Heart left ventricle (tissue), 16 donors: ENCODE data around the gene GALM. TPM values are rescaled to one million over a fixed set of nuclear protein-coding genes. Genes with fewer than 3 reads are reported as not detected.

ENCODE experiments used
- ATAC-seq, 4 donors: fragments of 200-7000 bp; cut with Tn5 transposase; one replicate each; pipeline ENCODE4 v1.9.1; 2020 to 2022; ENCODE audit warnings: moderate library complexity in 4 of 4, mild to moderate bottlenecking in 3 of 4, moderate number of reproducible peaks in 1 of 4
- DNase-seq, 5 donors: peaks; one replicate each; pipeline ENCODE4 v3.0.0-alpha.2; 2020
- H3K27ac ChIP-seq, 12 donors: fragments of 200-600 bp; sonication (generic) in 4 of 12; one replicate each; pipeline versions ENCODE4 v1.5.0 to v1.8.0; 2016 to 2022; ENCODE audit warnings: mild to moderate bottlenecking in 2 of 12
- H3K27me3 ChIP-seq, 9 donors: fragments of 200-600 bp; sonication (generic) in 2 of 9; one replicate each; pipeline versions ENCODE4 v1.5.1 to v1.8.0; 2016 to 2022; ENCODE audit warnings: mild to moderate bottlenecking in 3 of 9
- H3K36me3 ChIP-seq, 9 donors: fragments of 200-600 bp; sonication (generic) in 2 of 9; one replicate each; pipeline versions ENCODE4 v1.5.0 to v1.8.0; 2018 to 2022; ENCODE audit warnings: mild to moderate bottlenecking in 2 of 9
- H3K4me1 ChIP-seq, 12 donors: fragments of 200-600 bp; sonication (generic) in 4 of 12; one replicate each; pipeline versions ENCODE4 v1.5.0 to v1.8.0; 2016 to 2022; ENCODE audit warnings: mild to moderate bottlenecking in 3 of 12
- H3K4me3 ChIP-seq, 12 donors: fragments of 200-600 bp; sonication (generic) in 4 of 12; one replicate each; pipeline versions ENCODE4 v1.5.0 to v1.8.0; 2017 to 2022; ENCODE audit warnings: mild to moderate bottlenecking in 9 of 12, moderate library complexity in 4 of 12
- H3K9me3 ChIP-seq, 12 donors: fragments of 200-600 bp; sonication (generic) in 4 of 12; one replicate each; pipeline versions ENCODE4 v1.5.0 to v1.8.0; 2016 to 2022; ENCODE audit warnings: mild to moderate bottlenecking in 1 of 12
- POLR2A ChIP-seq, 2 donors: fragments of 450-650 bp; IDR thresholded peaks; one replicate each; pipeline ENCODE4 v1.6.1; 2017; ENCODE audit warnings: antibody characterized with exemption in 2 of 2, mild to moderate bottlenecking in 2 of 2, moderate library complexity in 2 of 2
- WGBS, 4 donors: extraction: QIAGEN DNeasy Blood & Tissue Kit in 2 of 4; methylation state at CpG; one replicate each; pipeline versions ENCODE4 v1.1.5 to v1.1.7; 2013 to 2018; 5-methylcytosine and 5-hydroxymethylcytosine counted together
- intact Hi-C, 10 donors: fragments of 100-400 bp; cut with DNase I; formaldehyde crosslinking; loops; one replicate each; pipeline versions ENCODE4 v1.11.1 to v1.14.2; 2022
- polyA plus RNA-seq, 2 donors: library from polyadenylated mRNA; stranded (reverse); fragments of 200-250 nt; gene quantifications; one replicate each; pipeline ENCODE4 v1.2.3, GENCODE V29; 2013
- total RNA-seq, 9 donors: library from RNA; depleted of rRNA in 2 of 9; stranded (reverse); fragments of >200 nt in 2 of 9; fragmentation: NEBNext Ultra II Directional in 3 of 9; extraction: Animal tissue kit (Norgen Biotek cat#: 25700) in 3 of 9; gene quantifications; one replicate each; pipeline versions ENCODE4 v1.1.0 to v1.2.4, GENCODE V29; 2016 to 2023
- TF ChIP-seq, protein P1 (sequence below), 12 donors: fragments of 200-600 bp; sonication (generic) in 4 of 12; IDR thresholded peaks; one replicate each; pipeline versions ENCODE4 v1.5.0 to v1.8.0; 2018 to 2022; ENCODE audit warnings: antibody characterized with exemption in 12 of 12, mild to moderate bottlenecking in 5 of 12
- donor health status: ischemic (EF 13 %, LVEDD 7.1; RV severe dilation, severe dysfunction).
- donor health status: healthy with polysubstance abuse.
- donor health status: DM: no; HTN: yes; CAD: no.
- donor health status: DM: no; HTN: no; CAD: no.
- donor health status: ischemic (EF 25% LVEDD 6.9; RV normal size, moderate dysfunction).
- donor health status: ischemic (EF 25% LVEDD 5.7; RV mildly dilated, moderate dysfunction).
- donor health status: healthy.
- donor health status: DM: yes; HTN: yes; CAD: no.
- donor health status: ischemic (EF 35%, LVEDD 5.7; RV mildly dilated, moderate dysfunction).
- donor health status: nonischemic (EF 11% LVEDD 7.7; RV severe dilation, severe dysfunction).
- donor health status: DM: yes; HTN: yes; CAD: no.
- donor health status: PGD.
- donor health status: ischemic (EF 29% LVEDD 5.4; RV normal size, mild dysfunction).
- donor health status: nonischemic (EF 23%, LVEDD 6.1; RV moderate dilation, normal function).

The GALM gene
- total and polyA plus RNA-seq, 11 donors = 6.3 to 25.3 (median 11.9) TPM

GRCh38 chr2:38697116-38697840 is 31.4 kb downstream of the GALM start:
- ATAC-seq = no peak
- no peak for DNase-seq
- Histone ChIP-seq H3K27me3 (no peaks in the 10 kb centered on the region), H3K4me1 (peaks cover 0 to 38% (median 0%) of the 10 kb centered on the region in 12 donors), H3K27ac (peak overlapping the region in 1 of 12 donors; percentile 64), H3K9me3 (peaks cover 0 to 12% (median 2%) of the 10 kb centered on the region in 12 donors), H3K36me3 (peaks cover 0 to 8% (median 0%) of the 10 kb centered on the region in 9 donors), H3K4me3 (no peak overlapping the region)
- TF ChIP-seq, protein P1, sequence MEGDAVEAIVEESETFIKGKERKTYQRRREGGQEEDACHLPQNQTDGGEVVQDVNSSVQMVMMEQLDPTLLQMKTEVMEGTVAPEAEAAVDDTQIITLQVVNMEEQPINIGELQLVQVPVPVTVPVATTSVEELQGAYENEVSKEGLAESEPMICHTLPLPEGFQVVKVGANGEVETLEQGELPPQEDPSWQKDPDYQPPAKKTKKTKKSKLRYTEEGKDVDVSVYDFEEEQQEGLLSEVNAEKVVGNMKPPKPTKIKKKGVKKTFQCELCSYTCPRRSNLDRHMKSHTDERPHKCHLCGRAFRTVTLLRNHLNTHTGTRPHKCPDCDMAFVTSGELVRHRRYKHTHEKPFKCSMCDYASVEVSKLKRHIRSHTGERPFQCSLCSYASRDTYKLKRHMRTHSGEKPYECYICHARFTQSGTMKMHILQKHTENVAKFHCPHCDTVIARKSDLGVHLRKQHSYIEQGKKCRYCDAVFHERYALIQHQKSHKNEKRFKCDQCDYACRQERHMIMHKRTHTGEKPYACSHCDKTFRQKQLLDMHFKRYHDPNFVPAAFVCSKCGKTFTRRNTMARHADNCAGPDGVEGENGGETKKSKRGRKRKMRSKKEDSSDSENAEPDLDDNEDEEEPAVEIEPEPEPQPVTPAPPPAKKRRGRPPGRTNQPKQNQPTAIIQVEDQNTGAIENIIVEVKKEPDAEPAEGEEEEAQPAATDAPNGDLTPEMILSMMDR (IDR thresholded peaks at IDR 0.05) = no peak
- TF ChIP-seq POLR2A (IDR thresholded peaks at IDR 0.05) = no peak
- intact Hi-C loops = no loop called here
- 89 to 95% (median 93%) methylated on average over 8 of the region's 8 CpGs for WGBS, 4 donors

DNA sequence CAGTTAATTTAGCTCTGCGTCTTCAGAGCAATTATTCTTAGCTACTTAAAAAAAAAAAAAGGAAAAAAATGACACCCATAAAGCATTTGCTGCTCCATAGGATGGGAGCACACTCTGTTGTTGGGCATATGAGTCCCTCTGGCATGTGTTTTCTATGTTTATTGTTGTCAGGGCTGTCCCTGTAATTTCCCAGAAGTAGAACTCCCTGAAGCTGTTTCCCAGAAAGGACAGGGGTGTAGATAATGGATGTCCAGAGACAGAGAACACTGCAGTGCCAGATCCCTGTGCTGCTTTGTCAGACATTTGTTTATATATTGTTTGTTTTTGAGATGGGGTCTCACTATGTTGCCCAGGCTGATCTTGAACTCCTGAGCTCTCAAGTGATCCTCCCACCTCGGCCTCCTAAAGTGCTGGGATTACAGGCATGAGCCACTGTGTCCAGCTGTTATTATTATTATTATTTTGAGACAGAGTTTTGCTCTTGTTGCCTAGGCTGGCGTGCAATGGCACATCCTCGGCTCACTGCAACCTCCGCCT is 32.6 kb downstream of the GALM start:
- peaks cover 0 to 6% (median 0%) of the 10 kb centered on the region in 9 donors for H3K36me3 ChIP-seq
- WGBS, 4 donors = 91 to 98% (median 92%) methylated on average over 5 of the region's 5 CpGs
- peaks cover 0 to 12% (median 2%) of the 10 kb centered on the region in 12 donors for H3K9me3 ChIP-seq
- H3K4me1 ChIP-seq = peaks cover 0 to 28% (median 0%) of the 10 kb centered on the region in 12 donors
- DNase-seq = no peak
- TF ChIP-seq, protein P1 (IDR thresholded peaks at IDR 0.05) = no peak
- no peak for TF ChIP-seq POLR2A (IDR thresholded peaks at IDR 0.05)
- H3K27me3 ChIP-seq = no peaks in the 10 kb centered on the region
- no peak overlapping the region for H3K4me3 ChIP-seq
- H3K27ac ChIP-seq = peak overlapping the region in 1 of 12 donors; percentile 64
- intact Hi-C loops = no loop called here
- ATAC-seq = peak in 3 of 4 donors; percentile 15 to 53 (median 36)

GRCh38 chr2:38700113-38700785 is 34.3 kb downstream of the GALM start:
- Histone ChIP-seq H3K9me3 (peaks cover 0 to 12% (median 2%) of the 10 kb centered on the region in 12 donors), H3K27ac (peak overlapping the region in 1 of 12 donors; percentile 61), H3K4me1 (peaks cover 0 to 17% (median 0%) of the 10 kb centered on the region in 12 donors), H3K36me3 (peaks cover 0 to 3% (median 0%) of the 10 kb centered on the region in 9 donors), H3K27me3 (no peaks in the 10 kb centered on the region), H3K4me3 (no peak overlapping the region)
- WGBS, 4 donors = 93 to 95% (median 94%) methylated on average over 9 of the region's 9 CpGs
- TF ChIP-seq, protein P1 (IDR thresholded peaks at IDR 0.05) = no peak
- no peak for TF ChIP-seq POLR2A (IDR thresholded peaks at IDR 0.05)
- intact Hi-C loops = no loop called here
- ATAC-seq (no peak), DNase-seq (no peak)

- Histone ChIP-seq H3K27me3 (no peaks in the 10 kb centered on the region), H3K4me1 (peaks cover 0 to 17% (median 0%) of the 10 kb centered on the region in 12 donors), H3K27ac (peak overlapping the region in 1 of 12 donors; percentile 61), H3K9me3 (peaks cover 0 to 12% (median 2%) of the 10 kb centered on the region in 12 donors), H3K36me3 (peaks cover 0 to 3% (median 0%) of the 10 kb centered on the region in 9 donors), H3K4me3 (no peak overlapping the region)
- TF ChIP-seq POLR2A (IDR thresholded peaks at IDR 0.05) = no peak
- TF ChIP-seq, protein P1 (IDR thresholded peaks at IDR 0.05) = no peak
- intact Hi-C loops = no loop called here
- no peak for ATAC-seq
- no peak for DNase-seq
Measured at GRCh38 chr2:38700881-38701458, 35.1 kb downstream of the GALM start.
